ENCODE results near the gene UNC119B.

UNC119B gene

GRCh38 chr12:120706029-120706428 lies 4.2 kb upstream of the UNC119B start:
- Mint-ChIP-seq H3K27me3 (ENCODE audit: low read depth, poor library complexity) (no peaks in the 10 kb centered on the region), H3K36me3 (ENCODE audit: low read depth) (peaks cover 24% of the 10 kb centered on the region), H3K4me3 (no peak overlapping the region), H3K27ac (no peak overlapping the region), H3K9me3 (no peaks in the 10 kb centered on the region), H3K4me1 (peaks cover 17% of the 10 kb centered on the region)
- DNase-seq = no peak
- no peak for TF ChIP-seq CTCF (IDR thresholded peaks at IDR 0.05)

DNA sequence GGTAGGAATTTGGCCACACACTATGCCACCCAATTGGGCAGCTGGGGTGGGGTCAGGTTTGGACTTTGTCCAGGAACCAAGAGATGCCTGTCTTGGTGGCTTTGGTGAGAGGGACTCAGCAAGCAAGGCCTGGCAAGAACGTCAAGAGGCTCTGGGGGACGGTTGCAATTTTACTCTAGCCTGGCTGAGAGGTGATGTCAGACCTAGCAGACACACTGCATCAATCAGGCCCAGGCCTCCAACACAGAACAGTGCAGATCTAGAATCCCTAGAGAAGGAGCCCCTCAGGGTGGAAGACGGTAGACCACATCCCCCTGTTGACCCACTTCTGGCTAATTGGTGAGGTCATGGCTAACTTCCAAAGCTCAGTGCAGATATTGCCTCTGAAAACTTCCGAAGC lies 1.6 kb upstream of the UNC119B start:
- H3K27me3 Mint-ChIP-seq (ENCODE audit: low read depth, poor library complexity) = no peaks in the 10 kb centered on the region
- no peak for DNase-seq
- H3K9me3 Mint-ChIP-seq = no peaks in the 10 kb centered on the region
- no peak for TF ChIP-seq CTCF (IDR thresholded peaks at IDR 0.05)
- H3K4me3 Mint-ChIP-seq = no peak overlapping the region
- peaks cover 40% of the 10 kb centered on the region for H3K4me1 Mint-ChIP-seq
- H3K36me3 Mint-ChIP-seq (ENCODE audit: low read depth) = peaks cover 12% of the 10 kb centered on the region
- H3K27ac Mint-ChIP-seq = no peak overlapping the region

DNA sequence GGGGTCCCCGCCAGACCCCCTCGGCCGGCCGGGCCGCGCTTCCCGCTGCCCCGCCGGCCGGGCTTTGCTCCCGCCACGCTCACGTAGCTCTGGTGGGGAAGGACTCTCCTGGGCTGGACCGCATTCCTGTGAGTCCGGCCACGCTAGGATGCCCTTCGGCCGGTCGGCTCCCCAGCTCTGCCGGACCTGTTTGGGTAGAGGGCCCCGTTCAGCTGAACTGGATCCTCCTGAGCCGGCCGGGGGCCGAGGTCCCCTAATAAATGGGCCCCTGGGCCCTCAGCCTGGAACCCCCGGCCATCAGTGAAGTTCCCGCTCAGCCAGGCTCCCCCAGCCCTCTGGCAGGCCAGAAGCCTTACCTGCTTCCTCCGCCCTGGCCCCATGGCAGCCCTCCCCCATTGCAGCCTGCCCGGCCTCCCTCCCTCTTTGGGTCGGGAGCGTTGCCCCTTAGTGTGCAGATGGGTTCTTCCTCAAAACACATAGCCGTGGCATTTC lies 593 bp downstream of the UNC119B start:
- Mint-ChIP-seq H3K4me3 (peak overlapping the region; percentile 93), H3K4me1 (peaks cover 46% of the 10 kb centered on the region), H3K27ac (peak overlapping the region; percentile 72), H3K36me3 (ENCODE audit: low read depth) (peaks cover 17% of the 10 kb centered on the region), H3K27me3 (ENCODE audit: low read depth, poor library complexity) (no peaks in the 10 kb centered on the region), H3K9me3 (no peaks in the 10 kb centered on the region)
- TF ChIP-seq CTCF (IDR thresholded peaks at IDR 0.05) = no peak
- peak; percentile 58 for DNase-seq

DNA sequence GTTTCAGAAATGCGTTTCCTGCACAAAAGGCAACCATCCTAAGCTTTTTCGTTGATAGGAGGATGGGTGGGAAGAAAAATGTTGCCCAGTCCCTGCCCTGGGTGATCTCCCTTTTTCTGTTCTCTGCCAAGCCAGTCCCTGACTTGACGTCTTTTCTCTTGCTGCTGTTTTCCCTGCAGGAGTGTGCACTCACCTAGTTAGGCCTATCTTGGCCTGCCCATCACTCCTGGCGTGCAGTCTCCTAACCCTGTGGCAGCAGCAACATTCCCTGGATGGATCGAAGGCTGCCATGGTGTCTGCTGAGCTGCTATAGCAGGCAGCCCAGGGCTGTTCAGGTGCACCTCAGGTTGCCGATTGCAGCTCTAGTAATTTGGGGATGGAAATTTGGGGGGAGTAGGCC lies 1.2 kb downstream of the UNC119B start:
- Mint-ChIP-seq H3K27me3 (ENCODE audit: low read depth, poor library complexity) (no peaks in the 10 kb centered on the region), H3K4me3 (peak overlapping the region; percentile 93), H3K9me3 (no peaks in the 10 kb centered on the region), H3K4me1 (peaks cover 48% of the 10 kb centered on the region), H3K36me3 (ENCODE audit: low read depth) (peaks cover 21% of the 10 kb centered on the region), H3K27ac (peak overlapping the region; percentile 72)
- no peak for DNase-seq
- TF ChIP-seq CTCF (IDR thresholded peaks at IDR 0.05) = no peak

DNA sequence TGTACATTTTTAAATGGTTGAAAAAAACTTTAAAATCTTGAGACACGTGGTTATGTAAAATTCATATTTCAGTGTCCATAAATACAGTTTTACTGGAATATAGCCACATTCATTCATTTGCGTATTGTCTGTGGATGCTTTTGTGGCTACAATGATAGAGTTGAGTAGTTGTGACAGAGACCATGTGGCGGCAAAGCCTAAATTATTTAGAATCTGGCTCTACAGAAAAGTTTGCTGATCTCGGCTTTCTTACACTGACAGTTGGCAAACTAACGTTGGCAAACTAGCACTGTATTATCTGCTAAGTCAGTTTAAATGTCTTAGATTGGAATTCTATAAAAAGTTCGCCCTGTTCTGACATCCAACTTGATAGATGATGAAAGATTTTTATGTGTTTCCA lies 2.4 kb downstream of the UNC119B start:
- peak overlapping the region; percentile 93 for H3K4me3 Mint-ChIP-seq
- no peaks in the 10 kb centered on the region for H3K27me3 Mint-ChIP-seq (ENCODE audit: low read depth, poor library complexity)
- H3K4me1 Mint-ChIP-seq = peaks cover 52% of the 10 kb centered on the region
- TF ChIP-seq CTCF (IDR thresholded peaks at IDR 0.05) = no peak
- H3K27ac Mint-ChIP-seq = no peak overlapping the region
- H3K9me3 Mint-ChIP-seq = no peaks in the 10 kb centered on the region
- peaks cover 29% of the 10 kb centered on the region for H3K36me3 Mint-ChIP-seq (ENCODE audit: low read depth)
- no peak for DNase-seq

DNA sequence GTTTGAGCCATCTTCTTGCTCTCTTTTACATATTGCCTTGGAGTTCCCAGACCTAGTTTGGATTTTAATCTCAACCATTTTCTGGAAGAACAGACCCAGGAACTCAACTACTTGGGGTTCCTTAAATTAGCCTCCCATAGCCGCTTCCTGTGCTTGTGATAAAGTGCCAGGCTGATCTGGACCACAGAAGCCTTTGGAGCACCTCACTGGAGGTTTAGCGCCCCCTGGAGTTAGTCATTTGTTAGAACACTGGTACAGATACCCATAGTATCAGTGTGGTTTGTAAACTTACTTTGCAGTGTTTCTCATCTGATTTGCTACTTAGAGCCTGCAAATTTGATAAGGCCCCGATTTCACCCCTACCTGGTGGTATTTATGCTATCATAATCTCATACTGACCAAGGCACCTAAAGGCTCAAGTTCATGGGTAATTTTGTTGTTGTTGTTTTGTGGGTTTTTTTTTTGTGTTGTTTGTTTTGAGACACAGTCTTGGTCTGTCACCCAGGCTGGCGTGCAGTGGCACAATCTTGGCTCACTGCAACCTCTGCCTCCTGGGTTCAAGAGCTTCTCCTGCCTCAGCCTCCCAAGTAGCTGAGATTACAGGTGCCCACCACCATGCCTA lies 3.7 kb downstream of the UNC119B start:
- Mint-ChIP-seq H3K4me1 (peaks cover 46% of the 10 kb centered on the region), H3K4me3 (peak overlapping the region; percentile 63), H3K27me3 (ENCODE audit: low read depth, poor library complexity) (no peaks in the 10 kb centered on the region), H3K27ac (no peak overlapping the region), H3K36me3 (ENCODE audit: low read depth) (peaks cover 40% of the 10 kb centered on the region), H3K9me3 (no peaks in the 10 kb centered on the region)
- peak; percentile 87 for TF ChIP-seq CTCF (IDR thresholded peaks at IDR 0.05)
- peak; percentile 75 for DNase-seq
